Body of pancreas (tissue), 4 donors: ENCODE results near the gene GSAP. TPM values are rescaled to one million over a fixed set of nuclear protein-coding genes. Genes with fewer than 3 reads are reported as not detected.

Experiments used
- ATAC-seq: fragments of 150-250 bp; one replicate; pipeline ENCODE4 v1.9.1; 2016
- DNase-seq, 4 donors: peaks; one replicate each; pipeline ENCODE4 v3.0.0-alpha.2; 2019
- H3K27ac ChIP-seq, 4 donors: fragments of 200-600 bp; sonication (generic); 1 replicate in 3 of 4; 2 replicates in 1 of 4; pipeline versions ENCODE4 v1.5.1 to v1.6.1; 2016 to 2019; ENCODE audit warnings: mild to moderate bottlenecking in 1 of 4, mixed read lengths in 1 of 4, moderate library complexity in 1 of 4
- H3K27me3 ChIP-seq, 2 donors: fragments of 200-600 bp; sonication (generic); one replicate each; pipeline ENCODE4 v1.6.0; 2016; ENCODE audit warnings: mild to moderate bottlenecking in 1 of 2
- H3K36me3 ChIP-seq, 2 donors: fragments of 200-600 bp; sonication (generic); replicated peaks in 1 of 2; 2 replicates each; pipeline ENCODE4 v1.5.1; 2016; ENCODE audit warnings: low read depth in 2 of 2; ENCODE audit not compliant: insufficient read depth in 1 of 2
- H3K4me1 ChIP-seq: fragments of 200-600 bp; sonication (generic); one replicate; pipeline ENCODE4 v1.6.0; 2016
- H3K4me3 ChIP-seq, 2 donors: fragments of 200-600 bp; sonication (generic); 1 replicate in 1 of 2; 2 replicates in 1 of 2; pipeline ENCODE4 v1.5.1; 2016 to 2019
- H3K9me3 ChIP-seq, 3 donors: fragments of 200-600 bp; sonication (generic); 1 replicate in 2 of 3; 2 replicates in 1 of 3; pipeline ENCODE4 v1.5.1; 2016
- POLR2A ChIP-seq, 3 donors: fragments of 450-650 bp; IDR thresholded peaks; one replicate each; pipeline ENCODE4 v1.6.1; 2016; ENCODE audit warnings: antibody characterized with exemption in 3 of 3, mild to moderate bottlenecking in 2 of 3
- WGBS, 2 donors: methylation state at CpG; one replicate each; pipeline ENCODE4 v1.1.5; 2017; 5-methylcytosine and 5-hydroxymethylcytosine counted together
- intact Hi-C: fragments of 100-400 bp; cut with DNase I; formaldehyde crosslinking; loops from one replicate; pipeline ENCODE4 v1.15.1; 2023
- total RNA-seq, 2 donors: library from RNA; depleted of rRNA; stranded (reverse); fragments of >200 nt; gene quantifications; one replicate each; pipeline ENCODE4 v1.1.0, GENCODE V29; 2016
- TF ChIP-seq, protein P1 (sequence below), 7 experiments: fragments of 450-650 bp in 4 of 7; fragments of 200-600 bp in 3 of 7; sonication (generic) in 3 of 7; IDR thresholded peaks; one replicate each; pipeline ENCODE4 v1.5.1; 2016 to 2019; ENCODE audit warnings: antibody characterized with exemption in 7 of 7

Gene GSAP
- total RNA-seq, 2 donors from 2014 or later: 13.7 to 18.8 TPM

DNA sequence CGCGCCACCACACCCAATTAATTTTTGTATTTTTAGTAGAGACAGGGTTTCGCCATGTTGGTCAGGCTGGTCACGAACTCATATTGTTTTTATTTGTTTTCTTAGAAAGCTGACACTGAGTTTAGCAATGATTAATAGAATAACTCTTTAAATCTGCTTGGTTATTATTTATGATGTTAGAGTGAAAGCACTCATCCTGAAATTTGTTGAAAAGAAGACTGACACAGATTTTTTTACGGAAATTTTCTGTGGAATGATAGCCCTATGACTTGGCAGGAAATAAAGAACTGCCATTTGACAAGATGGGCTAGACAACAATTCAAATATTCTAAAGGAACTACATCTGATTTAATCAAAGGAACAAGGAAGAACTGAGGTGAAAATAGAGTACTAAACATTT, 4.3 kb upstream of the GSAP start:
- no peak for TF ChIP-seq POLR2A (IDR thresholded peaks at IDR 0.05)
- TF ChIP-seq, protein P1, sequence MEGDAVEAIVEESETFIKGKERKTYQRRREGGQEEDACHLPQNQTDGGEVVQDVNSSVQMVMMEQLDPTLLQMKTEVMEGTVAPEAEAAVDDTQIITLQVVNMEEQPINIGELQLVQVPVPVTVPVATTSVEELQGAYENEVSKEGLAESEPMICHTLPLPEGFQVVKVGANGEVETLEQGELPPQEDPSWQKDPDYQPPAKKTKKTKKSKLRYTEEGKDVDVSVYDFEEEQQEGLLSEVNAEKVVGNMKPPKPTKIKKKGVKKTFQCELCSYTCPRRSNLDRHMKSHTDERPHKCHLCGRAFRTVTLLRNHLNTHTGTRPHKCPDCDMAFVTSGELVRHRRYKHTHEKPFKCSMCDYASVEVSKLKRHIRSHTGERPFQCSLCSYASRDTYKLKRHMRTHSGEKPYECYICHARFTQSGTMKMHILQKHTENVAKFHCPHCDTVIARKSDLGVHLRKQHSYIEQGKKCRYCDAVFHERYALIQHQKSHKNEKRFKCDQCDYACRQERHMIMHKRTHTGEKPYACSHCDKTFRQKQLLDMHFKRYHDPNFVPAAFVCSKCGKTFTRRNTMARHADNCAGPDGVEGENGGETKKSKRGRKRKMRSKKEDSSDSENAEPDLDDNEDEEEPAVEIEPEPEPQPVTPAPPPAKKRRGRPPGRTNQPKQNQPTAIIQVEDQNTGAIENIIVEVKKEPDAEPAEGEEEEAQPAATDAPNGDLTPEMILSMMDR (IDR thresholded peaks at IDR 0.05): no peak
- intact Hi-C loops: no loop called here
- ATAC-seq (no peak), DNase-seq (no peak)
- H3K4me3 ChIP-seq: no peak overlapping the region
- H3K27me3 ChIP-seq: no peaks in the 10 kb centered on the region
- WGBS, 2 donors: 76 to 83% methylated on average over 5 of the region's 5 CpGs
- H3K36me3 ChIP-seq: no peaks in the 10 kb centered on the region
- H3K9me3 ChIP-seq: no peaks in the 10 kb centered on the region
- peaks cover 9% of the 10 kb centered on the region for H3K4me1 ChIP-seq
- H3K27ac ChIP-seq: peak overlapping the region in 1 of 4 donors; percentile 17

- TF ChIP-seq POLR2A (IDR thresholded peaks at IDR 0.05): no peak
- TF ChIP-seq, protein P1 (IDR thresholded peaks at IDR 0.05): no peak
- H3K27ac ChIP-seq: no peak overlapping the region
- 72 to 76% methylated on average over 4 of the region's 4 CpGs for WGBS, 2 donors
- no peaks in the 10 kb centered on the region for H3K27me3 ChIP-seq
- intact Hi-C loops: no loop called here
- ATAC-seq: no peak
- DNase-seq: no peak
- no peak overlapping the region for H3K4me3 ChIP-seq
- peaks cover 16% of the 10 kb centered on the region for H3K4me1 ChIP-seq
- no peaks in the 10 kb centered on the region for H3K9me3 ChIP-seq
- H3K36me3 ChIP-seq: no peaks in the 10 kb centered on the region
These were observed 3.0 kb upstream of the GSAP start for GRCh38 chr7:77419102-77419501.

DNA sequence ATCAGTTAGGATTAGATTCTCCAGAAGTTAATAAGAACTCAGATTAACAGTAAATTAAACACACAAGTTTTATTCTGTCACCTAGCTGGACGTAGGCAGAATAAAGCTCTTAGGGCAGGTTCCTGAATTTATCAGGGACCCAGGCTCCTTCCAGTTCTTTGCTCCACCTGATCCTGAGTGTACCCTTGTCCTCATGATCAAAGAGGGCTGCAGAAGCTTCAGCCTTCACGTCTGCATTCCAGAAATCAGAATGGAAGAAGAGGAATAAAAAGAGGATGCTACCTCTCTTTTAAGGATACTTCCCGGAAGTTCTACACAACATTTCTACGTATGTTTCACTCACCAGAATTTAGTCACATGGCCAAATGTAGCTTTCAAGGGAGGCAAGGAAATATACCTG, 1.7 kb upstream of the GSAP start:
- no peaks in the 10 kb centered on the region for H3K36me3 ChIP-seq
- TF ChIP-seq, protein P1 (IDR thresholded peaks at IDR 0.05): no peak
- TF ChIP-seq POLR2A (IDR thresholded peaks at IDR 0.05): no peak
- no peaks in the 10 kb centered on the region for H3K9me3 ChIP-seq
- ATAC-seq (no peak), DNase-seq (no peak)
- intact Hi-C loops: no loop called here
- 87 to 96% methylated on average over 4 of the region's 4 CpGs for WGBS, 2 donors
- no peak overlapping the region for H3K27ac ChIP-seq
- peaks cover 26% of the 10 kb centered on the region for H3K4me1 ChIP-seq
- no peak overlapping the region for H3K4me3 ChIP-seq
- no peaks in the 10 kb centered on the region for H3K27me3 ChIP-seq

GRCh38 chr7:77416621-77417371, 647 bp upstream of the GSAP start:
- peaks cover 26% of the 10 kb centered on the region for H3K4me1 ChIP-seq
- peak overlapping the region; percentile 56 to 59 for H3K4me3 ChIP-seq
- no peak for TF ChIP-seq POLR2A (IDR thresholded peaks at IDR 0.05)
- TF ChIP-seq, protein P1 (IDR thresholded peaks at IDR 0.05): peak in 1 of 7 experiments; percentile 21
- ATAC-seq (peak; percentile 42), DNase-seq (no peak)
- H3K36me3 ChIP-seq: no peaks in the 10 kb centered on the region
- peak overlapping the region; percentile 93 to 98 (median 95) for H3K27ac ChIP-seq
- H3K9me3 ChIP-seq: no peaks in the 10 kb centered on the region
- intact Hi-C loops: no loop called here
- H3K27me3 ChIP-seq: no peaks in the 10 kb centered on the region
- 39 to 50% methylated on average over 14 to 20 of the region's 20 CpGs for WGBS, 2 donors

- peak overlapping the region; percentile 93 to 98 (median 95) for H3K27ac ChIP-seq
- H3K4me1 ChIP-seq: peaks cover 32% of the 10 kb centered on the region
- H3K27me3 ChIP-seq: no peaks in the 10 kb centered on the region
- peak in 3 of 4 donors; percentile 33 to 45 (median 34) for DNase-seq
- no peaks in the 10 kb centered on the region for H3K36me3 ChIP-seq
- no peaks in the 10 kb centered on the region for H3K9me3 ChIP-seq
- peak overlapping the region; percentile 56 to 59 for H3K4me3 ChIP-seq
- TF ChIP-seq POLR2A (IDR thresholded peaks at IDR 0.05): no peak
- TF ChIP-seq, protein P1 (IDR thresholded peaks at IDR 0.05): no peak
- ATAC-seq: peak; percentile 21
- intact Hi-C loops: no loop called here
- WGBS, 2 donors: 1% methylated on average over 19 to 25 of the region's 25 CpGs
These were observed 700 bp downstream of the GSAP start for GRCh38 chr7:77415476-77415822.
